Measurements from ENCODE around the gene HRNR.
"Not testable (repeated sequence)": the region's sequence is repeated elsewhere in the genome, so short reads cannot be mapped to it uniquely, and the experiment has no call there.

Gene HRNR

GRCh38 chr1:152224093-152224492 lies at the start of gene HRNR:
Gene HRNR (minus strand): TSS chr1:152224193. CDS start chr1:152223253, 940 bp downstream.
- Histone ChIP-seq H4K20me1 (ENCODE audit: insufficient read depth, low read length) (no peaks in the 10 kb centered on the region), H3K36me3 (replicated peaks; ENCODE audit: low read depth, low read length) (no peaks in the 10 kb centered on the region), H2AFZ (ENCODE audit: low read depth, low read length) (no peak within 1 kb of the TSS), H3K27me3 (ENCODE audit: low read depth, low read length) (peaks cover 44% of the 10 kb centered on the region), H3K4me2 (ENCODE audit: low read length) (no peak within 1 kb of the TSS), H3K9me3 (ENCODE audit: insufficient read depth, low read length) (no peaks in the 10 kb centered on the region), H3K9ac (ENCODE audit: low read length) (no peak within 1 kb of the TSS), H3K27ac (ENCODE audit: low read length) (no peak within 1 kb of the TSS), H3K4me1 (ENCODE audit: low read length) (no peaks in the 10 kb centered on the region), H3K4me3 (ENCODE audit: low read length) (no peak within 1 kb of the TSS), H3K79me2 (ENCODE audit: low read length) (no peaks in the 10 kb centered on the region)
- TF ChIP-seq EZH2phosphoT487 (IDR thresholded peaks at IDR 0.05; ENCODE audit: low read depth): no peak
- TF ChIP-seq, protein P1, sequence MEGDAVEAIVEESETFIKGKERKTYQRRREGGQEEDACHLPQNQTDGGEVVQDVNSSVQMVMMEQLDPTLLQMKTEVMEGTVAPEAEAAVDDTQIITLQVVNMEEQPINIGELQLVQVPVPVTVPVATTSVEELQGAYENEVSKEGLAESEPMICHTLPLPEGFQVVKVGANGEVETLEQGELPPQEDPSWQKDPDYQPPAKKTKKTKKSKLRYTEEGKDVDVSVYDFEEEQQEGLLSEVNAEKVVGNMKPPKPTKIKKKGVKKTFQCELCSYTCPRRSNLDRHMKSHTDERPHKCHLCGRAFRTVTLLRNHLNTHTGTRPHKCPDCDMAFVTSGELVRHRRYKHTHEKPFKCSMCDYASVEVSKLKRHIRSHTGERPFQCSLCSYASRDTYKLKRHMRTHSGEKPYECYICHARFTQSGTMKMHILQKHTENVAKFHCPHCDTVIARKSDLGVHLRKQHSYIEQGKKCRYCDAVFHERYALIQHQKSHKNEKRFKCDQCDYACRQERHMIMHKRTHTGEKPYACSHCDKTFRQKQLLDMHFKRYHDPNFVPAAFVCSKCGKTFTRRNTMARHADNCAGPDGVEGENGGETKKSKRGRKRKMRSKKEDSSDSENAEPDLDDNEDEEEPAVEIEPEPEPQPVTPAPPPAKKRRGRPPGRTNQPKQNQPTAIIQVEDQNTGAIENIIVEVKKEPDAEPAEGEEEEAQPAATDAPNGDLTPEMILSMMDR (IDR thresholded peaks at IDR 0.05; ENCODE audit: low read depth, low read length): no peak

DNA sequence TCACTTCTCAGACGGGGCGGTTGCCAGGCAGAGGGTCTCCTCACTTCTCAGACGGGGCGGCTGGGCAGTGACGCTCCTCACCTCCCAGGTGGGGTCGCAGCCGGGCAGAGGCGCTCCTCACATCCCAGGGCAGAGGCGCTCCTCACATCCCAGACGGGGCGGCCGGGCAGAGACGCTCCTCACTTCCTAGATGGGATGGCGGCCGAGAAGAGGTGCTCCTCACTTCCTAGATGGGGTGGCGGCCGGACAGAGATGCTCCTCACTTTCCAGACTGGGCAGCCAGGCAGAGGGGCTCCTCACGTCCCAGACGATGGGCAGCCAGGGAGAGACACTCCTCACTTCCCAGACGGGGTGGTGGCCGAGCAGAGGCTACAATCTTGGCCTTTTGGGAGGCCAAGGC lies 32.4 kb upstream of the HRNR start:
- H3K9me3 ChIP-seq (ENCODE audit: insufficient read depth, low read length); H3K4me3 ChIP-seq (ENCODE audit: low read length); H3K9ac ChIP-seq (ENCODE audit: low read length); H3K4me1 ChIP-seq (ENCODE audit: low read length); H3K79me2 ChIP-seq (ENCODE audit: low read length); H3K27ac ChIP-seq (ENCODE audit: low read length); H3K4me2 ChIP-seq (ENCODE audit: low read length); H3K36me3 ChIP-seq (replicated peaks; ENCODE audit: low read depth, low read length); H2AFZ ChIP-seq (ENCODE audit: low read depth, low read length); H4K20me1 ChIP-seq (ENCODE audit: insufficient read depth, low read length): not testable (repeated sequence)
- H3K27me3 ChIP-seq (ENCODE audit: low read depth, low read length): peaks cover 10% of the 10 kb centered on the region; the same call in 1 of the 2 replicates

- Histone ChIP-seq H4K20me1 (ENCODE audit: insufficient read depth, low read length) (no peaks in the 10 kb centered on the region), H3K36me3 (replicated peaks; ENCODE audit: low read depth, low read length) (no peaks in the 10 kb centered on the region), H2AFZ (ENCODE audit: low read depth, low read length) (no peak overlapping the region), H3K4me1 (ENCODE audit: low read length) (no peaks in the 10 kb centered on the region), H3K4me2 (ENCODE audit: low read length) (no peak overlapping the region), H3K9me3 (ENCODE audit: insufficient read depth, low read length) (no peaks in the 10 kb centered on the region), H3K9ac (ENCODE audit: low read length) (no peak overlapping the region), H3K27me3 (ENCODE audit: low read depth, low read length) (peaks cover 22% of the 10 kb centered on the region; the same call in 1 of the 2 replicates), H3K4me3 (ENCODE audit: low read length) (no peak overlapping the region), H3K27ac (ENCODE audit: low read length) (no peak overlapping the region), H3K79me2 (ENCODE audit: low read length) (no peaks in the 10 kb centered on the region)
- TF ChIP-seq, protein P1 (IDR thresholded peaks at IDR 0.05; ENCODE audit: low read depth, low read length): no peak
- TF ChIP-seq EZH2phosphoT487 (IDR thresholded peaks at IDR 0.05; ENCODE audit: low read depth): no peak
These were observed 28.2 kb upstream of the HRNR start for GRCh38 chr1:152252157-152252556.

- Histone ChIP-seq H4K20me1 (ENCODE audit: insufficient read depth, low read length) (no peaks in the 10 kb centered on the region), H3K79me2 (ENCODE audit: low read length) (no peaks in the 10 kb centered on the region), H3K27ac (ENCODE audit: low read length) (no peak overlapping the region), H3K36me3 (replicated peaks; ENCODE audit: low read depth, low read length) (no peaks in the 10 kb centered on the region), H3K9me3 (ENCODE audit: insufficient read depth, low read length) (no peaks in the 10 kb centered on the region), H3K9ac (ENCODE audit: low read length) (no peak overlapping the region), H2AFZ (ENCODE audit: low read depth, low read length) (no peak overlapping the region), H3K27me3 (ENCODE audit: low read depth, low read length) (peaks cover 28% of the 10 kb centered on the region), H3K4me2 (ENCODE audit: low read length) (no peak overlapping the region), H3K4me1 (ENCODE audit: low read length) (no peaks in the 10 kb centered on the region), H3K4me3 (ENCODE audit: low read length) (no peak overlapping the region)
- TF ChIP-seq, protein P1 (IDR thresholded peaks at IDR 0.05; ENCODE audit: low read depth, low read length): no peak
- TF ChIP-seq EZH2phosphoT487 (IDR thresholded peaks at IDR 0.05; ENCODE audit: low read depth): no peak
These were observed 27.4 kb upstream of the HRNR start for GRCh38 chr1:152251391-152251790.

GRCh38 chr1:152247316-152247715 lies 23.3 kb upstream of the HRNR start:
- Histone ChIP-seq H4K20me1 (ENCODE audit: insufficient read depth, low read length) (no peaks in the 10 kb centered on the region), H2AFZ (ENCODE audit: low read depth, low read length) (no peak overlapping the region), H3K9ac (ENCODE audit: low read length) (no peak overlapping the region), H3K4me2 (ENCODE audit: low read length) (no peak overlapping the region), H3K36me3 (replicated peaks; ENCODE audit: low read depth, low read length) (no peaks in the 10 kb centered on the region), H3K4me1 (ENCODE audit: low read length) (no peaks in the 10 kb centered on the region), H3K27ac (ENCODE audit: low read length) (no peak overlapping the region), H3K4me3 (ENCODE audit: low read length) (no peak overlapping the region), H3K79me2 (ENCODE audit: low read length) (no peaks in the 10 kb centered on the region), H3K9me3 (ENCODE audit: insufficient read depth, low read length) (no peaks in the 10 kb centered on the region), H3K27me3 (ENCODE audit: low read depth, low read length) (peaks cover 24% of the 10 kb centered on the region)
- TF ChIP-seq, protein P1 (IDR thresholded peaks at IDR 0.05; ENCODE audit: low read depth, low read length): no peak
- TF ChIP-seq EZH2phosphoT487 (IDR thresholded peaks at IDR 0.05; ENCODE audit: low read depth): no peak
